Stimulated activated CD4-positive, alpha-beta T cell treated with anti-CD3 and anti-CD28 coated beads, Interleukin-2, amount 100 ng/mL, for 48 hours (primary cell): ENCODE results near the gene SYT9.
A peak's percentile ranks its signal among the peaks of the same experiment; 100 is the strongest.

ENCODE experiments used
- DNase-seq, 2 donors: peaks; one replicate each; pipeline ENCODE4 v3.0.0-alpha.2; 2020

The SYT9 gene

DNA sequence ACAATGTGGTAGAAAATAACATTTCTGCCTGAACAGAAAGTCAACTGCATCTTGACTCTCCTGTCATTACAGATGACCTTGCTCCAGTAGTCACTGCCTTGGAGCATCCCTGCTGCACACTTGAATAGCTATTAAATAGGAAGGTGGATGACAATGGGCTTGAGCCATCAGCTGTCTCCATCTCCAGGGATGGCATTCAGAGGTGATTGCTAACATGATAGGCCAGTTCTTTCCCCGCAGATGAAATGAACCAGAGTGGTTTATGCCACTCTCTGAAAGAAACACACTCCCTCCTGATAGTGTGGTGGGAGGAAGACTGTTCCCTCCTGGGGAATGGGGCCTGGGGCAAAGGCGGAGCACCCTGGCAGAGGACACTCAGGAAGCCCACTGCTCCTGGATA is 176.5 kb downstream of the SYT9 start:
- no peak for DNase-seq

GRCh38 chr11:7430496-7430895 is 178.8 kb downstream of the SYT9 start:
- no peak for DNase-seq

GRCh38 chr11:7435176-7435575 is 183.5 kb downstream of the SYT9 start:
- DNase-seq: no peak

GRCh38 chr11:7436146-7436545 is 184.4 kb downstream of the SYT9 start:
- no peak for DNase-seq

GRCh38 chr11:7436657-7437056 is 185.0 kb downstream of the SYT9 start:
- no peak for DNase-seq

- no peak for DNase-seq
Observed at GRCh38 chr11:7437696-7438095, 186.0 kb downstream of the SYT9 start.

GRCh38 chr11:7439746-7440320 is 188.1 kb downstream of the SYT9 start:
- DNase-seq: no peak

DNA sequence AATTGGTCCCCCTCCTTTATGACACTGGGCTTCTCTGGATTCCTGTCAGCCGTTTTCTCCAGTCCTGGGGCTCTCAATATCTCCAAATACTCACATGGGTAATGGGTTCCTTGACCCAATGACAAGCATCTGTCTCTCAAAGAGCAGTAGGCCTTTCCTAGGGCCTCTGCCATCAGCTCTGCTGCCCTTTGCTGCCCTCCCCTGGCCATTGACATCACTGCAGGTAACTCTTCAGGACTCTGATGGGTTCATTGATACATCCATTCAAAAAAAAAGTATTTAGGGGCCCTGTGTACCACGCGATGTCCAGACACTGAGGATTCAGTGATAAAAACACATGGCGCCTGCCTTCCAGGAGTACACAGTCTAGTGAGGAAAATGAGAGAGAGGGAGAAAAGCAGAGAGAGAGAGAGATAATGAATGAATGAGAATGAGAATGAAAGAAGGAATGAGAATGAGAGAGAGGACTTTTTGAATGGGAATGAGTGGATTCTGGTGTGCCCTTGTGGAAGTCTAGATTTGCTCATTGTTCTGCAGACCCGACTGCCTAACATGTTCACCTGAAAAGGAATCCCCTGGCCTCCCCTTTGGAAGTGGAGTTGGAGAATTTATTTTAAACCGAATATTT is 191.0 kb downstream of the SYT9 start:
- peak; percentile 69 to 74 for DNase-seq

GRCh38 chr11:7444091-7444981 is 192.6 kb downstream of the SYT9 start:
- DNase-seq: no peak

DNA sequence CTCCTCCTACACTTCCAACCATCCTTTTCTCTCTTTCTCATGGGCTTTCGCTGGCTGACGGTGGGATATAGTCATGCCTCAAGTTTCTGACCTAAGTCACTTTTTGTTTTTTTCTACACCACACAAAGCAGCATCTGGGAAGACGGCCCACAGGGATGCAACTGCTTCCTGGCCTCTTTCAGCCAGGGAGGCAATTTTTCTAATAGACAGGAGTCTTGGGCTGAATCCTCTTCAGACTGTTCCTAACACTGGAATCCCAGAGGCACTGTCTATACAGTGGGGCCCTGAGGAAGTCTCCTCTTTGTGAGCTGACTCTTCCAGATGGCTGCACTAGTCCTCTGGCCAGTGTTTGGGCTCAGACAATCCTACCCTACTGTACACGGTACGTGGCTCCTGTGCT is 193.9 kb downstream of the SYT9 start:
- no peak for DNase-seq

DNA sequence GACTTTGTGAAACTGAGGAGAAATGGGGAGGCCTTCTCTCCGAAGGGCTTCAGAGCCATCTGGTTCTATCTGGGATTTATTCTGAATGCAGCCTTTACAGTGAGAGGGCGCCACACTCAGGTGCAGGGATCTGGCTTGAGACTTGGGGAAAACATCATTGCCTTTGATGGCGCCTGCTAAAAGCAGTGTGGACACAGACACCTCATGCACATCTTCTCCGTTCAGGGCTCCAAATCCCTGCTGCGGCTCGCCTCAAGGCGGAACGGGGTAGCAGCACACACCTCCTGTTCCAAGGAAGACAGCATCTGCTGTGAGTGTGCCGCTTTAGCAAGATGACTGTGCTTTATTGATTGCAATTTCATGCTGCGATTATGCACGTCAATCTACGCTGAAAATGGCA is 196.5 kb downstream of the SYT9 start:
- DNase-seq: no peak

DNA sequence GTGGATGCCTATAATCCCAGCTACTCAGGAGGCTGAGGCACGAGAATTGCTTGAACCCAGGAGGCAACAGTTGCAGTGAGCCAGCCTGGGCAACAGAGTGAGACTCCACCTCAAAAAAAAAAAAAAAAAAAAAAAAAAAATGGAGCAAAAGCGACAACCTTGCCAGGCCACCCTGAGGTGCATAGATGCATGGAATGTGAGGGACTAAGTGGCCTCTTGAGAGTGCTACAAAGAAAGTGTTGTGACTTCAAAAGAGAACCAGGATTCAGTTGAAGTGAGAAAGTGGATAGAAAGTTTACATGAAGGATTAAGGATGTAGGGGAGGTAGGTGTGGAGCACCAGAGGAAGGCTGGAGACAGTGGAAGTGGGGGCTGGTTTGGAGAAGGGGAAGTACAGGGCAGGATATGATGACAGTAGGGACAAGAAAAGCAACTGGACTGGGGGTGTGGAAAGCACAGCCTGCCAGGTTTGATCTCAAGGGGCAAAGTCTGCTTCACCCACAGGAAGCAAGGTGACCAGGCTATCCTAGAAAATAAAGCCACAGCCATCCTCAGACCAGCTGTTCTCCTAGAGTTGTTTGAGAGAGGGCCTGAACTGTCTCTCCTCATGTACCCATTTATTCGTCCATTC is 197.6 kb downstream of the SYT9 start:
- no peak for DNase-seq

GRCh38 chr11:7449841-7450214 is 198.1 kb downstream of the SYT9 start:
- no peak for DNase-seq

DNA sequence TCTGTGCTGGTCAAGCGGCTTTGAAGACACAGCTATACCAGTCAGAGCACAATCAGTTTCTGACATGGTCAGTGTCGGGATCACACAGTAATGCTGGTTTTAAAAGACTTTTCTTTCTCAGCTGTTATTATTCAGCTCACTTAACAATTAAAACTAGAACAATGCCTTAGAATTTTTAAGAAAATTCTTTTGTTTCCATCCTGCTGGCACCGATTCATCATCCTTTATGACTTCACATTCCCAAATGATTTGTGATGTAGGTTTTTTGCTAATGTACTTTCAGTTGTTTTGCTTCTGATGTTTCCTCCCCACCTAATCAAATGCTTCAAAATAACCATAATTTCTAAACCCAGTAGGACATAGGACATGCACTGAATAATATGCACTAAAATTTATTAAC is 199.1 kb downstream of the SYT9 start:
- DNase-seq: no peak

DNA sequence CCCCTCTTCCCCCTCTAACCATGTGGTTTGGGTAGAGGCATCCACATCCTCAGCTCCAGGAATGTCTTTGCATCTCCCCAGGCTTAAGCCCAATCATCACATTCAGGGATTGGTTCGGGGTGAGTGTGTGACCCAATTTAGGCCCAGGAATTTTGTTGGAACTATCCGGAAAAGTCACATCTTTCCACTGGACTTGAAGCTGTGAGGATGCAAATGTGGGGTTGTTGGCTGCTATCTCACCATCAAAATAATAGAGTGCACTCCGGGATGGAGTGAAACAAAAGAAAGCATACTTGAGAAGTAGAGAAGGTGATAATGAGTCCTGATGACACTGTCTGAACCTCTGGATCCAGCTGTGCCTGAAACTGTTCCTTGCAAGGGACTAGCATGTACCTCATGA is 199.8 kb downstream of the SYT9 start:
- DNase-seq: no peak

GRCh38 chr11:7451952-7452494 is 200.3 kb downstream of the SYT9 start:
- no peak for DNase-seq

GRCh38 chr11:7454854-7455253 is 203.2 kb downstream of the SYT9 start:
- DNase-seq: no peak

DNA sequence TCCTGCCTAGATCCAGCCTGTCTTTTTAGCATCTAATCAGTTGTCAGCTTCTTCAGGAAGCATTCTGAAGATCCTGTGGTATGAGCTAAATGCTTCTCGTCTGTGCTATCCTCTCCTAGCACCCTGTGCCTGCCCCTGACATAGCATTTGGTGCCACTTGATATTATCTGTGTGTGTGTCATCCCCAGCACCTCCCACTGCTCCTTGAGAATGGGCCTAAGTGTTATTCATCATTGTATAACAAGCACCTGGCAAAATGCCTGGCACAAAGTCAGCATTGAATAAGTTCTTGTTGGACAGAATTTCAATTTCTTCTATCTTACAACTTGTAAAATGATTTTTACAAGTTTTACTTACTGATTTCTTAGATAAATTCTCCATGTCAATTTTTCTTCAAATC is 205.5 kb downstream of the SYT9 start:
- no peak for DNase-seq

DNA sequence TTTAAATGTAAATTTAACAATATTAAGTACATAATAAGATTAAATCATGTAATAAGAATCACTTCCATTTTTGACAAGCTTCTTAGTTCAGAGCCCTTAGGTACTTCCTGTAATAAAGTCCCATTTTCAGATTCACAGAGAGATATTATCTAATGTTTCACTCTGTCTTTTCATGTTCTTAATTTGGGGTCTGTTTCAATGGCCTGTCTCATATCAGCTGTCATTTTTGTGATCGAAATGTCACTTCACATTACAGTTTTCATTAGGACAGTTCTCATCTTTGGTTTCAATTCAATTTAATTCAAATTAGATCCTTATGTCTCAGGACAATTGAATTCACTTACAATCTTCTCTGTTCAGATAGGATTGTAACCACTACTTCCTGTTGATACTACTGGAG is 211.0 kb downstream of the SYT9 start:
- DNase-seq: no peak

DNA sequence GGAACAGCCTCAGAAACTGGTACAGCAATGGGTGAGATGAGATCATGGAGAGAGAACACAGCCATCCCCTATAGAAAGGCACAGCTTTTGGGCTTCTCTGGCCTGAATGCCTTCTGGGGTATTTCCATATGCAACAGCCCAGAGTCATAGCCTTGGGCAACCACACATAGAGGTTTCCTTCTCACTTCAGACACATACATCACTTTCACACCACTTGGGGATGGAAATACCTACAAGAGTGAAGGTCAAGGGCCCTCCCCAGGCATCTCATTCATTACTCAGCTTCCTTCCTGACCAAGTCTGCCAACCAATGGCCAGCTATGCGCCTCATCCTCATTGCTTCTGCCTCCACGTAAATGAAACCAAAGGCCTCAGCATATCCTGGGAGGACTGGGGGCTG is 215.9 kb downstream of the SYT9 start:
- DNase-seq: no peak

GRCh38 chr11:7469351-7469865 is 217.7 kb downstream of the SYT9 start:
- no peak for DNase-seq

GRCh38 chr11:7471071-7471470 is 219.4 kb downstream of the SYT9 start:
- DNase-seq: no peak

DNA sequence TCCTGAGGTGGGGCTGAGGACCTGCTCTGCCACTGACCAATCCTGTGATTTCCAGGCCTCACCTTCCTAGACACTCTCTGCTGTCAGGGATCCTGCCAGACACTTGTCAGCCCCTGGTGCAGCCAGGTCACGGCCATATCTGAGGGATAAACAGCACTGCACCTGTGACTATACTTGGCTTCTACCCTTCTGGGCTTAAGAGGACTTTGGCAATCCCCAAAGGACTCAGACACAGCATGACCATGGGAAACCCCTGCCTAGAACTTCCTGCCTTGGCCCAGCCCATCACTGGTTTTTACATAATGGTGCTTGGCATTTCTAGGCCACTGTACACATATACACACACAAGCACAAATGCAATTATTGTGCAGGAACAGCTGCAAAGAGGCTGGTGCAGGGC is 222.0 kb downstream of the SYT9 start:
- no peak for DNase-seq
